Midbrain (tissue), 1 donor: ENCODE data around the gene IL16.
"Not testable (repeated sequence)": the region's sequence is repeated elsewhere in the genome, so short reads cannot be mapped to it uniquely, and the experiment has no call there.

Experiments
- DNase-seq: peaks from one replicate; lab custom pipeline; 2025; lab: John Stamatoyannopoulos, UW

Gene IL16

DNA sequence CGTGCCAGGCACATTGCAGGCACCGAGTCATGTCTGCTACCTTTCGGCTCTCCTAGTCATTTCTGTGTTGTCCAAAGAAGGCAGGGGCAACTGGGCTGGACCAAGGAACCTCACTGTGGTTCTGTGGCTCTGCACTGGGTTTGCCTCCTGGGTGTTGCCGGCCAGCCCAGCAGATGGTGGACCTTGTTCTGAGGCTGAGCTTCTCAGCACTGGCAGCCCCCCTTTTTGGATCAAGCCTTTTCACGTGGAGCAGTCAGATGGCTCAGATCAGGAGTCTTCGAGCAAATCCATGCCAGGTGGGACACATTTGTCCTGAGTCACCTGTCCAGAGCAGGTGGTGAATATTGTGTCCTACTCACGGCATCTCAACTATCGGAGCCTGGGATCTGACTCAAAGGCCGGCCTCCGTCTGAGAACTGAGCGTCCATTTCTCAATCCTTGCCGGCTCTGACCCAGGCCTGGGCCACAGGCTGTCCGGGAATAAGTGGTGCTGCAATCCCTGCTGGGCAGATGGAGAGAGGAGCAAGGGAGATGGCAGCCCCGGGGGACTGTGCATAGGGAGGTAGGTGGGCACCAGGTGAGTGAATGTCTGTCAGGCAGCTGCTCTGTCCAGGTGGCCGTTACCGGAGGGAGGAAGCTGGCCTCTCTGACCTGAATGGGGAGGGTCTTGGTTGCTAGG is at the start of gene IL16:
TSS of gene IL16 (plus strand) at position 304 of the 679 bp plus-strand sequence. CDS start 28,521 bp downstream, outside the sequence.
- no peak for DNase-seq

DNA sequence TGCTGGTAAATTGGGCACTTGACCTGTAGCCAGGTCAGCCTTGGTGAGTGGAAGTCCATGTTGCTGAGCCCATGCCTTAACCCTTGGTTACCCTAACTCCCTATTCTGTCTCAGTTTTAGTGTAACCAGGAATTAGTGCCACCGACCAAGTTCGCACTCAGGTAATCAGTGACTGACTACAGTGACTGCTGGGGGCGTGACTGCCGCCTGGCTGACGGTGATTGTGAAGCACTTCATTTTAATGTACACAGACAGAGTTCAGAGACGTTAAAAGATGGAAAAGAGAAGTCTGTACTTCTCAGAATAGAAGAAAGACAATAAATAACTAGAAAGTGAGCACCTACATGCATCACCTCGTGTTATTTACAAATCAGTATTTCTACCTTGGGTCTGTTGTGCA is 45.3 kb upstream of the IL16 start:
- no peak for DNase-seq

DNA sequence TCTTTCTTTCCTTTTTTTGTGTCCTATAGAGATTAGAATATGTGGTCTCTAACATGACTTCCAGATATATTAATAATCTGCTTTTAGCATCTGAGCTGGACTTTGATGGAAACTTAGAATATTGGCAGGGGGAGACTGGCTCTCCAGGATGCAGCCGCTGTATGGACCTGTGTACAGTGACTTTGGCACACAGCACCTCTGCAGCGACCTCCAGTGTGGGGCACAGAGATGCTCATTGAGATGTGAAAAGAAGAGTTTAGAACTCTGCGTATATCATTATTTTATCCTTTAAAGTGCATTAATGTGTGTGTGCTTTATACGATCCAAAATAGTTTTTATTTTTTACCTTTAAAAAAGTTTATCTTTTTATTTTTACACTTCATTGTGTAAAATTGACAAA is 44.3 kb upstream of the IL16 start:
- no peak for DNase-seq

DNA sequence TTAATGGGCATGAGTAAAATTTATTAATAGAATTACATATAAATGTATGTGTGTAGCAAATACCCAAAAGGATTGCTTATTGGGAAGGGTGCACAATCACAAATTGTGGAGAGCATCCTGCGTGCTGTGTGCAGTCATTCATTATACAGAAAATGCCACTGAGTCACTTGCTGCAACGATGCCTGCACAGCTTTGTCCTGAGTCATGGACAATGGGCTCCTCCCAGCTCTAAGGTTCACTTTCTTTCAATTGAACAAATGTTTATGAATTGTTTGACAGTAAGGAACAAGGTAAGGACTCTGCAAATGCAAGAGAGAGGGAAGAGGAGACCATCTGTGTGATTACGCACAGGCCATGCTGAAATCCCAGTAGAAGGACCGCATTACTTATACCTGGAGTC is 43.9 kb upstream of the IL16 start:
- DNase-seq = no peak

DNA sequence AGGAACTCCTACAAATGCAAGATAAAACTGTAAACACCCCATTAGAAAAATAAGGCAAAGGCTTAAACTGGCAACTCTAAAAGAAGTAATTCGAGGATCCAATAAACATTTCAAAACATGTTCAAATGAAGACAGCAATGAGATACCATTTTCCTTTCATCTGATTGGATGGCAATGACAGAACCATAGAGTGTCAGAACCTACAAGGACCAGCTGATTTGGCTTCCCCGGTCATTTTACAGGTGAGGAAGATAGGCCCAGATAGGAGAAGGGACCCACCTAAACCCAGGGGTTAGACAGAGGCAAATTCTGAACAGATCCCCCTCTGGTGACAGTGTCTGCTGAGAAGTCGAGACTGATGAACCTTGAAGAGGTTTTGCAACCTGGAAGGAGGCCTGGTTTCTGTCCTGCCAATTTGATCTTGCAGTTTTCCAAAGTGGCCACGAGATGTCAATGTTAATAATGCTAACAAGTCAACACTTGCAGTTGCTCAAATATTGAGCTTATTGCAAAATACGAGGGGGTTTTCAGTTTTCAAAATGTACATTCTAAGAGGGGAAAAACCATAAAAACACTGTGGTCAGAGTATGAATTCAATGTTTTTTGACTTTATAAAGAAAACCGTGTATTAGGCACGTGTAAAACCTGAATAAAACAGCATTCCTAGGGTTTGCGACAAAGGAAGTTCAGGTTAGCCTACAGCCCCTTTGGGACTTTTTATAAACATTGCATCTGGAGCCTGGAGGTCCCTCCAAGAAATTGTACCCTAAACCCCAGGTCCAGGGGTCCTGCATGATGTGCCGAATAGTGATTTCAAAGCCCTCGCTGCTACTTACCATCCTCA is 41.1 kb upstream of the IL16 start:
- DNase-seq = peak; percentile 49

DNA sequence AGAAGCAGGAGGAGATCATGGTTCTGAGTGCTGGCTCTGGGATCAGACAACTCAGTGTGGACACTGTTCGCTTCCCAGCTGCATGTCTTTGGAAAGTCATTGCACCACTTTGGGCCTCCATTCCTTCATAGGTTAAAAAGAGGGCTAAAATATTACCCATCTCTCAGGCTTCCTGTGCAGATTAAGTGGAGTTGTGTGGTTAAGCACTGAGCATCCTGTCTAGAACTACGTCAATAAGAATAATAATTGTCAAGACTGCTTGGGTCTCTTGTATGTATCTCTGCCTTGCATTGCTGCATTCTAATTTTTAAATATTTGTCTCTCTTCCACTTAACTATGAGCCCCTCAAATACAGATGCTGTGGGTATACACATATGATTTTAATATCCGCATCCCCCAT is 40.4 kb upstream of the IL16 start:
- DNase-seq = no peak

DNA sequence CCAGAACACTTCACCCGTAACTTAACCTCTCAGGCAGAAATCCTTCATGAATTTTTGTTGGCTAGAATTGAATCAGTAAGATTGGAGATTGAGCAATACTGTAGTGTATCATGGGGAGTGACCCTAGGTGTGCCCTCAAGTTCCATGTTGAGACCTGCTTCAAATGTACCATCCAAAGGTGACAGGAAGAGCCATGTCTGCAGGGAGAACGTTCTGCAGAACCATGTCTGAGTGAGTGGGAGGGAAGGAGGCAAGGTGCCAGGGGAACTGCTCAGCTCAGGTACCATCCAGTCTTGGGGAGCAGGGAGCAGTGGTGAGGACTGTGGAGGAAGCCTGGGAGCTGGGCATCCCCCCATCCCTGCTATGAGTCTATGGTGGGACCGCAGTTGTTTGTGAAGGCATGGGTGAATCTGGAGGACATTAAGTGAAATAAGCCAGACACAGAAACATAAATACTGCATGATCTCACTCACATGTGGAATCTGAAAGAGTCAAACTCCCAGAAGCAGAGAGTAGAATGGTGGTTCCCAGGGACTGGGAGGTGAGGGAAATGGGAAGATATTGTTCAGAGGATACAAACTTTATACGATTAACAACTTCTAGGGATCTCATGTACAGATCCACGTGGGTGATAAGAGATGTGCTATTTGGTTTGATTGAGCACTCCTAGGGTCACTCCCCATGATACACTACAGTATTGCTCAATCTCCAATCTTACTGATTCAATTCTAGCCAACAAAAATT is 39.3 kb upstream of the IL16 start:
- DNase-seq = no peak

DNA sequence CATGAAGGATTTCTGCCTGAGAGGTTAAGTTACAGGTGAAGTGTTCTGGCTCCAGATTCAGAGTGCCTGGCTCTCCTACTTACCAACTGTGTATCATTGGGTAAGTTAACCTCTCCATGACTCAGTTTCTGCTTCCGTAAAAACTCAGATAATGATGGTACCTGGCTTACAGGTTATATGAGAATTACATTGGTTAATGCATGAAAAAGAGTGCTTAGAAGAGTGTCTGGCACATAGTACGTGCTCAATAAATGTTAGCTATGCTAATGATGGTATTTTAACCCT is 38.8 kb upstream of the IL16 start:
- no peak for DNase-seq

DNA sequence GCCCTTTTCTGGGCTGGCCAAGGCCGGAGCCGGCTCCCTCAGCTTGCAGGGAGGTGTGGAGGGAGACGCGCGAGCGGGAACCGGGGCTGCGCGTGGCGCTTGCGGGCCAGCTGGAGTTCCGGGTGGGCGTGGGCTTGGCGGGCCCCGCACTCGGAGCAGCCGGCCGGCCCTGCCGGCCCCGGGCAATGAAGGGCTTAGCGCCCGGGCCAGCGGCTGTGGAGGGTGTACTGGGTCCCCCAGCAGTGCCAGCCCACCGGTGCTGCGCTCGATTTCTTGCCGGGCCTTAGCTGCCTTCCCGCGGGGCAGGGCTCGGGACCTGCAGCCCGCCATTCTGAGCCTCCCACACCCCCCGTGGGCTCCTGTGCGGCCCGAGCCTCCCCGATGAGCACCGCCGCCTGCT is 38.1 kb upstream of the IL16 start:
- not testable (repeated sequence) for DNase-seq

DNA sequence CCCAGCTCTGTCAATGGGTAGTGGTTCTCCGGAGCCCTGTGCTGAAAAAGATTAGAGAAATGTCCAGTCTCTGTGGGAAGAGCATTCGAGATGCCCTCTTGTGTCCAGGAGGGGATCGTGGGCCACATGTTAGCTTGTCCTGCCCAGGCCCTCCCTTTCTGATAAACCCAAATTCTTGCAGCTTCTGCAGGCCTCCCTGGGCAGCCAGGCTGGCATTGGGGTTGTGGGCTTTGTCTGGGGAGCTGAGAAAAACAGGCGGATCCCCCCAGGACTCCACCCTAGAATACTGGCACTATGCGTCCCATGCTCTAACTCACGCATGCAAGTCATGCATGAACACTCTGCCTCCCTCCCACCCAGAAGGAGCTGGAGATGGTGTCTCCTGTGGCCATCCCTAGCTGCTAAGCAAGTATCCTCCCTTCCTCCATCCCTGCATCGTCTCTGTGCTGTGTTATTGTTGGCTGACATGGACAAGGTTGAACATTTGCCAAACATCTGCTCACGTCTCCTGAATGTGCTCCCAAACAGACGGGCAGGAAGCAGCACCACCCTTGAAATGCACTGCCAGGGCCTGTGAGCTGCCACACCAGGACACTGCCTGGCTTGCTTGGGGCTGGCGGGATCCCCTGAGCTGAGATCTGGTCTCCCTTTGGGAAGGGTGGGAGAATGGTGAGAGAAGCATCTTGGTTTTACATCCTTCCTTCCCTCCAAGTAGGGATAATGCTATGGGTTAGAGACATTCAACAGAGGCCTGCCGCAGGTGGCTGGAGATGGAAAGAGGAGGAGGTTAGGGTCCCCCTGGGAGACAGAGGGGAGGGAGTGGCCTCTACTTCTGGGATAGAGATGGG is 36.1 kb upstream of the IL16 start:
- no peak for DNase-seq

DNA sequence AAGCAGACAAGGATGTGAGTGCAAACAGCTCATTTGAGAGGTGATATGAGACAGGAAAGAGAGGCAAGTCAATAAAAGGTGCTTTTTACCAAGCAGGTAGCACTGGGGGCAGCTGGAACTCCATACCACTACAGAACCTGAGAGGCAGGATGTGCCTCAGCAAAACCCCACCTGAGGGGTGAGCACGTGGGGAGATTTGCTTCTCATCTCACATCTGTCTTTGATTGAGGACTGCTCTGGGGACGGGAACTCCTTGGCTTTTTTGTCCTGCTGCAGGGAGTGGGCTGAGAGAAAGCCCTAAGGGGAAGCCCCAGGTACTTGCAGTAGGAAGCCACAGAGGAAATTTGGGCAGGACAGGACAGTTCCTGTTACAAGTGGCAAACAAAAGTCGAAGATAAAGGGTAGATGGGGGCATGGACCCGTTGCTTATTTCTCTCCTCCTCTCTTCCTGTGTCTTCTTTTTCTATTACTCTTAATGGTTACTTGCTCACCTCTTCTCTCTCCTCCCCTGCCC is 35.5 kb upstream of the IL16 start:
- no peak for DNase-seq

DNA sequence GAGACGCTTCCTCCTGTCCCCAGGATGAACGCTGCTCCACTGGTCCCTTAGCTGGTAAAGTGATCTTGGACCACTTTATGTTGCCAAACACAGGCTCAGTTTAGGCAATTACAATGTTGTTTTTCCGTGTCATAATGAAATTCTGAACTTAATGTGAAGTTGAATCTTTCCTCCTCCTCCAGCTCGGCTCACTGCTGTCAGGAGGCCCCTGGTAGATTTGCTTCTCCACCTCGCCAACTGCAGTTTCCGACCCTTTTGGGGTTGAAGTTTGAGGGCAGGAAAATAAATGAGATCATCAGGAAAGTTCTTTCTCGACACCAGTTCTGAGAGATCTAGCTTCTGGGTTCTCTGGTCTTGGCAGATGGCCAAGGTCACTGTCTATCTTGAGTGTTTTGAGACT is 34.8 kb upstream of the IL16 start:
- DNase-seq = no peak

DNA sequence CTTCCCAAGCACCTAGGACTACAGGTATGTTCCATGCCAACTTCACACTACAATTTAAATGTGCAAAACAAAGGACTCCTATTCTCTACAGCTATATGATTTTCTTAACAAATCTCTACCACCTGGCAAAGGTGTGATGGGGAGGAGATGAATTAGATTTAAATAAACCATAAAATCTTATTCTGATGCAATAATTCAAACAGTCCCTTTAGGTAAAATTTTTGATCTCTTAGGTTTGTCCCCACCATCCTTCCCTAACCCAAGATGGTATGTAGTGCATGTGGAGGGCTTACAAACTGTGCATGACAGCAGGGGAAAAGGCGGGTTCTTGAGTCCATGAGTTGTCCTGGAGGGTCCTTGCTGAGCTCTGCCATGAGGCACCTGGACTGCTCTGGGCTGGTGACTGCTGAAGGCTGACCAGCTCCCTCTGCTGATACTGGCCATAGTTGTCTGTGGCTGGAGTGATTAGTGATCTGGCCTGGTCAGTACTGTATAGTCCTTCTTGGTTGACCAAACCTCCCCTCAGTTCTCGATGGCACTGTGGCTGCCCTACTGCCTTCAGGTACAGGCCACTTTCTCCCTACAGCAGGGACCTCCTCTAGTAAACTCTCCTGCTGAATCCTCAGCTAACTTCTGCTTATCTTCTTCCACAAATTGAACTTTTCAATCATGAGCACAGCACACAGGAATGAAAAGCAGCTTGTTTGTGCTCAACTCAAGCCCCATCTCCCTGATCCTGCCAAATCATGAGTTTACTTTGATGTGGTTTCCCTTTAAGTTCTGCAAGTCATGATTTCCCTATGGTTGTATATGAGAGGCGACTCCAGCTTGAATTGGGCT is 32.5 kb upstream of the IL16 start:
- DNase-seq = no peak

DNA sequence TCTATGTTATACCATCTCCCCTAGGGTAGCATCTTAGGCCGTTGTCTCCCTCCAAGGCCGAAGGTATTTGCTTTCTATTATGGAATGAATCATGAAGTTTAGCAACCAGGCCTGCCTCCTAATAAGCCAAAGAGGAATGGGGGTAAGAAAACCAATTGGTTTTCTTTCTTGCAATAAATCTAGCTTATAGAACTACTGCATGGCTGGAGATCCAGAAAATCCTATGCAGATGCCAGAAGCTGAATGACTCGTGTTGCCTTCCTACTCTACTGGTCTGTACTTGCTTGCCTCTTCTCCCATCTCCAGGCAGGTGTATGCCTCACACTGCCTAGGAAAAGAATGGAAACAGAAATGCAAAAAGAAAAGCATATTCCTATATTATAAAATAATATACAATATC is 31.1 kb upstream of the IL16 start:
- no peak for DNase-seq

DNA sequence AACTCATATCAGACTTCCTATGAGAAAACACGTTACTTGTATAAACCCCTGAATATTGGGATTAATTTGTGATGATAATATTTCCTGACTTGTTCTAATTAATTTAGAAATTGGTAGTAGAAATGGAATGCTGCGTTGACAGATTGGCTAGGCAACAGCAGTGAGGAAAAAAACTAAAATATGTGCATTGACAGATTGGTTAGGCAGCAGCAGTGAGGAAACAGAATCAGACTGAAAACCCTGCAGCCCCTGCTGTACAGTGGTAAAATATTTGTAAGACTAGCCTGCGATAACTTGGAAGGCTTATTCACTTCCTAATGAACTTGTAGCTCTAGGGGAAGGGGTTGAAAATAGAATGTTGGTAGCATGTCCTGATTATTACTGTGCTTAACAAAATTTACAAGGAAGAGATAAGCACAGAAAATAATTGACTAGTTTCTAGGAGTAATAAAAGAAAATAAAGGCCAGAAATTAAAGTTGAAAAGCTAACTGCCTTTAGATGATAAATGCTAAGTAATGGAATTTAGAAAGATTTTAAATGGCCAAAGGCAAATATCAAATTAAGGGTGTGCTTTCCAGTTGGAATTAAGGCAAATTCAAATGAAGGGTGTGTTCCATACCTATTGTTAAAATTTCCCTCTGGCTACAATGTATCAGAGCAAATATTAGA is 29.9 kb upstream of the IL16 start:
- DNase-seq = no peak

DNA sequence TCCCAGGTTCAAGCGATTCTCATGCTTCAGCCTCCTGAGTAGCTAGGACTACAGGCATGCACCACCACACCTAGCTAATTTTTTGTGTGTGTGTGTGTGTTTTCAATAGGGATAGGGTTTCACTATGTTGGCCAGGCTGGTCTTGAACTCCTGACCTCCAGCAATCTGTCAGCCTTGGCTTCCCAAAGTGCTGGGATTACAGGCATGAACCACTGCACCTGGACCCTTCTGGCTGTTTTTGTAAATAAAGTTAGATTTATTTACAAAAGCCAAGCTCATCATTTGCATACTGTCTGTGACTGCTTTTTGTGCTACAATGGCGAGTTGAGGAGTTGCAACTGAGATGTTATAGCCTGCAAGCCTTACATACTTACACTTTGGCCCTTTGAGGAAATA is 28.6 kb upstream of the IL16 start:
- DNase-seq = no peak

DNA sequence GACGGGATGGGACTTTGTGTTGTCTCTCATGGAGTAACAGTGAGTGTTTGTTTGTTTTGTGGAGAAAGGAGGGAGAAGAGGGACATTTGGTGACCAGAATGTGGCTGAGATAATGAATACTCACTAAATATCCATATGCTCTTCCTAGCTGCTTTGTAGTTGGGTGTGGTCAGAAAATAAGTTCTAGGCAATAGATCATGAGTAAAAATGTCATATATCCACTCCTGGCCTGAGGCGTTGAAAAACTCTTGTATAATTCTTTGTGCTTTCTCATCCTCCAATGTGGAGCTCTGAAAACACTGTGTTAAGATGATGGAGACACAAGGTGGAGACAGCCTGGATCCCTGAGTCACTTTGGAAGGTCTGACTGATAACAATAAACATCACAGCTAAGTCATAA is 28.0 kb upstream of the IL16 start:
- DNase-seq = no peak

DNA sequence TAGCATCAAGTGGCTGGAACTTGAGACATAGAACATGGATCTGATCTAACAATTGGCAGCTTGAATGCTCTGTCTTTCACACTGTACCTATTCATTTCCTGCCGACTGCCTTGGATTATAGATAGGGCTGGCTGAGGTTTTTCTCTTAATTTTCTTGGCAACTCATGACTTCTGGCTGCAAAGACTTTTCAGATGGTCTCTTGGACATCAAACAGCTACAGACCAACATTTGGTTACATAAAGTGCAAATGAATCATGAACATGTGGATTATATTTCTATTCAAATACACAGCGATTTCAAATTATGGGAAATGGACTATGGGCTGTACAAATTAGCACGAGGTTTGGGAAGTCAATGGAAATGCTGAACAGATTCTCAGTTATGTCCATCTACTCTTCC is 26.2 kb upstream of the IL16 start:
- no peak for DNase-seq

DNA sequence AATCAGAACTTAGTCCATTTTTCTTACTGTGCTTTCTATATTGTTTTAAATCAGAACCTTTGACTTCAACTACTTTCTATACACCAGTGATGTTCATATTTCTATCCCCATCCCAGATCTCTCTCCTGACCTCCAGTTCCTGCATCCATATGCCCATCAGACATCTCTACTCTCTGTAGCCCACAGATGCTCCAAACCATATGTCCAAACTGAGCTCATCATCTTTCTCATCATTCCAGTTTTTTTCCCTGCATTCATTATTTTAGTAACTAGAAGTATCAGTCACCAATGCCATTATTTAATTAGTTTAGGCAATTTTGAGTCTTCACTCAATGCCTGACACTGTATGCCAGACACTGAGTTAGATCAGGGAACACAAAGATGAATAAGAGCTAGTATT is 25.4 kb upstream of the IL16 start:
- DNase-seq = no peak

DNA sequence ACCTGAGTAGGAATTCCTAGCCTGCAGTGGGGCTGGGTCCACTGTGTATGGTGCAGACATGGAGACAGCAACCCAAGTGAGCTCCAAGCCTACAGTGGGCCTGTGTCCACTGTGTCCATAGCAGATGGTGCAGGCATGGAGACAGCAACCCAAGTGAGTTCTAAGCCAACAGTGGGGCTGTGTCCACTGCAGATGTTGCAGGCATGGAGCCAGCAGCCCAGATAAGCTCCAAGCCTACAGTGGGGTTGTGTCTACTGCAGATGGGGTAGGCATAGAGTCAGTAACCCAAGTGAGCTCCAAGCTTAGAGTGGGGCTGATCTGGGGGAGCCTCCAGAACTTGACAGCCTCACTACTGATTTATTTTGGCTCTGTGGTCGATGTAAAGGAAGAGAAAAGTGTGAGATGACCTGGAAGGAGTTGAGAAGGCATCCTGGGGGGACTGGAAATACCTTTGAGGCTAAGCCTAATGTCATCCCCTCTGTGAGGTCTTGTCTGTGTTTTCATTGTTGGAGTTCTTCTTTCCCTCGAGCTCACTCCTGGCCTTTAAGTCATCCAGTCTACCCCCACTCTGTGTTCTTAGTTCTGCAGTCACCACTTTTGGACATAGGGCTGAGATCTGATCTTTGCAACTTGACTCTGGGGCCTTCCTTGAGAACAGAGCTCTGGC is 22.4 kb upstream of the IL16 start:
- no peak for DNase-seq
